Measurements from ENCODE around the gene HTR3A.

GRCh38 chr11:114000526-114000925 is 25.6 kb downstream of the HTR3A start:
- TF ChIP-seq POLR2A (IDR thresholded peaks at IDR 0.05) (no peak), CTCF (IDR thresholded peaks at IDR 0.05) (no peak), POLR2AphosphoS5 (IDR thresholded peaks at IDR 0.05) (no peak)
